ENCODE measurements around the gene ZNF774. TPM values are rescaled to one million over a fixed set of nuclear protein-coding genes. Genes with fewer than 3 reads are reported as not detected.
A peak's percentile ranks its signal among the peaks of the same experiment; 100 is the strongest.

Gene ZNF774
- total and polyA plus RNA-seq, 4 donors, result 1.6 to 4.9 (median 2.2) TPM

DNA sequence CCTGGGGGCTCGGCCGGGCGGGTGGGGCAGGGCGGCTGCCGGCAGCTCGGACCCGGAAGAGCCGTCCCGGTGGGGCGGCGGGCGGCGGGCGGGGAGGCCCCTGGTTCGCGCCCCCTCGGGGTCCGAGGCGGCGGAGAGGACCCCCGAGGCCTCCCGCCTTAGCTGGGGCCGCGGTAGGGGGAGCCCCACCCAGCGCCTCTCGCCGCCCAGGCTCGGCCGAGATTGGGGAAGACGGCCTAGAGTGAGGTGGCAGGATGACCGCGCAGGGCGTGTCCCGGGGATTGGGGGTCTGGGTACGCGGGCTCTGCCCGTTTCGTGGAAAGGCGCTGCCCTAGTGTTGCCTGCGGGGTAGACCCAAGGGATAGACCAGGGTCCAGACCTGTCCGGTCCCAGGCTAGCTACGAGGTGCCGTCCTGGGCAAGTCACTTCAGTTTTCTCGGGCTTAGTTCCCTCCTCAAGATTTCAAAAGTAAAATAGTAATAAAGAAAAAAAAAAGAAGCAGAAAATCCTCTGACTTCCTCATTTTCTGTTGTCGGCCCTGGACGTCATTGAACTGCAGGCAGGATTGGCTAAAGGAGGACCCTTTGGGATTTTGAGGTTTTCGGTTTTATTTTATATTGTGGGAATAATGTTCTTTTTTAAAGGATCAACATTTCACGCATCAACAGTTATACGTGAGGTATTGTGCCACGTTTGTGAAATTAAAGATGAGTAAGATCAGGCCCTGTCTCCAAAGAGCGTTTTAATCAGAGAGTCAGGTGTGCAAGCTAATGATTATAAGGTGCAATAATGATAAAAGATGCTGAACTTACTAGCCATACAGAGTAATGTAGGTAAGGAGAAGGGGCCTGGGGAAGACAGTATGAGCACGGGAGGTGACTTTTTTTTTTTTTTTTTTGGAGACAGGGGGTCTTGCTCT lies 36.6 kb downstream of the ZNF774 start:
- WGBS, 2 donors, result 2 to 4% methylated on average over 23 to 52 of the region's 52 CpGs
- ATAC-seq (ENCODE audit: insufficient read depth, low FRiP score), result peak; percentile 60
- peaks cover 3 to 17% (median 14%) of the 10 kb centered on the region in 5 donors for H3K4me1 ChIP-seq (ENCODE audit: control insufficient read depth in 5 of 5, insufficient read depth in 5 of 5, low read length in 5 of 5)

DNA sequence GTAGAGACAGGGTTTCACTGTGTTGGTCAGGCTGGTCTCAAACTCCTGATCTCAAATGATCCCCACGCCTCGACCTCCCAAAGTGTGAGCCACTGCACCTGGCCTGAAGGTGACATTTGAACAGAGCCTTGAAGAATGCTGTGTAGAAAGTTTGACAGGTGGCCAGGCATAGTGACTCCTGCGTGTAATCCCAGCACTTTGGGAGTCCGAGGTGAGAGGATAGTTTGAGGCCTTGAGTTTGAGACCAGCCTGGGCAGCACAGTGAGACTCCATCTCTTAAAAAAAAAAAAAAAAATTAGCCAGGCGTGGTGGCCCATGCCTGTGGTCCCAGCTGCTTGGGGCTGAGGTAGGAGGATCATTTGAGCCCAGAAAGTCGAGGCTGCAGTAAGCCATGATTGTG lies 37.4 kb downstream of the ZNF774 start:
- TF ChIP-seq CTCF (IDR thresholded peaks at IDR 0.05; ENCODE audit: control extremely low read depth, extremely low read depth), result no peak
- Histone ChIP-seq H3K9me3 (ENCODE audit: control insufficient read depth in 4 of 4, insufficient read depth in 3 of 4, low read length in 3 of 4) (no peaks in the 10 kb centered on the region), H3K36me3 (ENCODE audit: control insufficient read depth in 4 of 4, insufficient read depth in 4 of 4, low read length in 4 of 4) (peaks cover 0 to 9% (median 6%) of the 10 kb centered on the region in 4 donors), H3K27me3 (ENCODE audit: control insufficient read depth in 3 of 3, insufficient read depth in 3 of 3, low read length in 2 of 3) (no peaks in the 10 kb centered on the region), H3K27ac (ENCODE audit: low read depth in 1 of 2, low read length in 1 of 2) (peak overlapping the region in 1 of 2 donors; percentile 86), H3K9ac (ENCODE audit: insufficient read depth in 1 of 2, low read length in 2 of 2) (peak overlapping the region in 1 of 2 donors; percentile 82), H3K4me1 (ENCODE audit: control insufficient read depth in 5 of 5, insufficient read depth in 5 of 5, low read length in 5 of 5) (peaks cover 6 to 21% (median 14%) of the 10 kb centered on the region in 5 donors), H3K4me3 (peak overlapping the region; percentile 84)
- ATAC-seq (ENCODE audit: insufficient read depth, low FRiP score), result no peak
- WGBS, 2 donors, result 48 to 79% methylated on average over 6 of the region's 6 CpGs
- no peak for DNase-seq

More for the DNA sequence above, 36.6 kb downstream of the ZNF774 start:
- Histone ChIP-seq H3K9me3 (ENCODE audit: control insufficient read depth in 4 of 4, insufficient read depth in 3 of 4, low read length in 3 of 4) (no peaks in the 10 kb centered on the region), H3K36me3 (ENCODE audit: control insufficient read depth in 4 of 4, insufficient read depth in 4 of 4, low read length in 4 of 4) (peaks cover 0 to 9% (median 6%) of the 10 kb centered on the region in 4 donors), H3K27ac (ENCODE audit: low read depth in 1 of 2, low read length in 1 of 2) (peak overlapping the region; percentile 98 to 100), H3K9ac (ENCODE audit: insufficient read depth in 1 of 2, low read length in 2 of 2) (peak overlapping the region; percentile 77 to 82), H3K4me3 (peak overlapping the region; percentile 84), H3K27me3 (ENCODE audit: control insufficient read depth in 3 of 3, insufficient read depth in 3 of 3, low read length in 2 of 3) (no peaks in the 10 kb centered on the region)
- no peak for TF ChIP-seq CTCF (IDR thresholded peaks at IDR 0.05; ENCODE audit: control extremely low read depth, extremely low read depth)
- DNase-seq, result peak; percentile 66 to 74 (median 71)

- Histone ChIP-seq H3K4me1 (ENCODE audit: control insufficient read depth in 5 of 5, insufficient read depth in 5 of 5, low read length in 5 of 5) (peaks cover 9 to 41% (median 14%) of the 10 kb centered on the region in 5 donors), H3K9ac (ENCODE audit: insufficient read depth in 1 of 2, low read length in 2 of 2) (no peak overlapping the region), H3K27ac (ENCODE audit: low read depth in 1 of 2, low read length in 1 of 2) (no peak overlapping the region), H3K27me3 (ENCODE audit: control insufficient read depth in 3 of 3, insufficient read depth in 3 of 3, low read length in 2 of 3) (no peaks in the 10 kb centered on the region), H3K4me3 (no peak overlapping the region), H3K36me3 (ENCODE audit: control insufficient read depth in 4 of 4, insufficient read depth in 4 of 4, low read length in 4 of 4) (peaks cover 0 to 11% (median 7%) of the 10 kb centered on the region in 4 donors), H3K9me3 (ENCODE audit: control insufficient read depth in 4 of 4, insufficient read depth in 3 of 4, low read length in 3 of 4) (no peaks in the 10 kb centered on the region)
- ATAC-seq (ENCODE audit: insufficient read depth, low FRiP score), result no peak
- 72 to 74% methylated on average over 1 of the region's 1 CpG for WGBS, 2 donors
- TF ChIP-seq CTCF (IDR thresholded peaks at IDR 0.05; ENCODE audit: control extremely low read depth, extremely low read depth), result no peak
- no peak for DNase-seq
These were observed 41.0 kb downstream of the ZNF774 start for GRCh38 chr15:90393040-90393439.

Data from lung (tissue), 12 donors.